H9 (cell line): ENCODE results near the gene C1RL. TPM values are rescaled to one million over a fixed set of nuclear protein-coding genes. Genes with fewer than 3 reads are reported as not detected.

ENCODE experiments used
- DNase-seq: peaks from one replicate; pipeline ENCODE4 v3.0.0-alpha.2; 2017
- H2AFZ ChIP-seq: one replicate; pipeline ENCODE4 v1.6.1; 2013; ENCODE audit warnings: mild to moderate bottlenecking, low read length, control low read depth, moderate library complexity
- H2AK5ac ChIP-seq: 2 replicates; pipeline ENCODE4 v1.6.1; 2013; ENCODE audit warnings: low read length, control low read depth, mixed read lengths; ENCODE audit not compliant: insufficient read length
- H2BK120ac ChIP-seq: one replicate; pipeline ENCODE4 v1.6.1; 2013; ENCODE audit warnings: low read depth, mild to moderate bottlenecking, low read length, control low read depth, inconsistent platforms; ENCODE audit not compliant: poor library complexity, severe bottlenecking
- H2BK12ac ChIP-seq: 2 replicates; pipeline ENCODE4 v1.6.1; 2013; ENCODE audit warnings: low read length, control low read depth, mixed read lengths, low read depth; ENCODE audit not compliant: insufficient read length
- H2BK15ac ChIP-seq: 2 replicates; pipeline ENCODE4 v1.6.1; 2013; ENCODE audit warnings: low read depth, low read length, control low read depth
- H2BK20ac ChIP-seq: one replicate; pipeline ENCODE4 v1.6.1; 2013; ENCODE audit warnings: low read depth, mild to moderate bottlenecking, low read length, control low read depth, inconsistent platforms; ENCODE audit not compliant: poor library complexity, severe bottlenecking
- H2BK5ac ChIP-seq: 2 replicates; pipeline ENCODE4 v1.6.1; 2013; ENCODE audit warnings: low read length, control low read depth, mixed read lengths; ENCODE audit not compliant: insufficient read length
- H3K14ac ChIP-seq: 2 replicates; pipeline ENCODE4 v1.6.1; 2013; ENCODE audit warnings: low read length, control low read depth; ENCODE audit not compliant: insufficient read depth
- H3K18ac ChIP-seq: 2 replicates; pipeline ENCODE4 v1.6.1; 2013; ENCODE audit warnings: low read depth, mild to moderate bottlenecking, mixed read lengths, low read length, control low read depth; ENCODE audit not compliant: insufficient read length
- H3K23ac ChIP-seq: 2 replicates; pipeline ENCODE4 v1.6.1; 2013; ENCODE audit warnings: low read length, control low read depth, mixed read lengths, low read depth; ENCODE audit not compliant: insufficient read length
- H3K23me2 ChIP-seq: 2 replicates; pipeline ENCODE4 v1.6.1; 2013; ENCODE audit warnings: low read depth, mild to moderate bottlenecking, mixed read lengths, low read length, control low read depth; ENCODE audit not compliant: insufficient read length, poor library complexity, severe bottlenecking
- H3K27ac ChIP-seq: 2 replicates; pipeline ENCODE4 v1.5.1; 2013; ENCODE audit warnings: low read length, control low read depth, mixed read lengths, low read depth; ENCODE audit not compliant: insufficient read length
- H3K27me3 ChIP-seq: 2 replicates; pipeline ENCODE4 v1.6.1; 2013; ENCODE audit warnings: low read length, control low read depth, inconsistent platforms; ENCODE audit not compliant: insufficient read depth
- H3K4ac ChIP-seq: 2 replicates; pipeline ENCODE4 v1.6.1; 2013; ENCODE audit warnings: low read depth, mild to moderate bottlenecking, control low read depth, inconsistent platforms, low read length, moderate library complexity
- H3K4me1 ChIP-seq: 2 replicates; pipeline ENCODE4 v1.6.1; 2013; ENCODE audit warnings: low read length, control low read depth, inconsistent platforms; ENCODE audit not compliant: insufficient read depth
- H3K4me2 ChIP-seq: 2 replicates; pipeline ENCODE4 v1.6.1; 2013; ENCODE audit warnings: low read length, control low read depth, mixed read lengths; ENCODE audit not compliant: insufficient read length, insufficient read depth
- H3K56ac ChIP-seq: 2 replicates; pipeline ENCODE4 v1.6.1; 2013; ENCODE audit warnings: low read depth, mild to moderate bottlenecking, mixed read lengths, low read length, control low read depth; ENCODE audit not compliant: insufficient read length
- H3K79me1 ChIP-seq: 2 replicates; pipeline ENCODE4 v1.6.1; 2013; ENCODE audit warnings: low read depth, mild to moderate bottlenecking, moderate library complexity, low read length, control low read depth, inconsistent platforms; ENCODE audit not compliant: insufficient read depth, poor library complexity, severe bottlenecking
- H3K79me2 ChIP-seq: 2 replicates; pipeline ENCODE4 v1.6.1; 2013; ENCODE audit warnings: low read length, control low read depth, inconsistent platforms; ENCODE audit not compliant: insufficient read depth
- H3K9ac ChIP-seq: 2 replicates; pipeline ENCODE4 v1.6.1; 2013; ENCODE audit warnings: low read length, control low read depth, mixed read lengths; ENCODE audit not compliant: insufficient read length; ENCODE audit errors: extremely low read depth
- H3K9me3 ChIP-seq: one replicate; pipeline ENCODE4 v1.6.1; 2013; ENCODE audit warnings: low read depth, low read length, inconsistent platforms; ENCODE audit not compliant: control insufficient read depth
- H3T11ph ChIP-seq: one replicate; pipeline ENCODE4 v1.6.1; 2013; ENCODE audit warnings: mild to moderate bottlenecking, low read length, control low read depth, inconsistent platforms
- H4K20me1 ChIP-seq: one replicate; pipeline ENCODE4 v1.6.1; 2013; ENCODE audit not compliant: control insufficient read depth, insufficient read length, insufficient read depth
- H4K5ac ChIP-seq: 2 replicates; pipeline ENCODE4 v1.6.1; 2013; ENCODE audit warnings: low read depth, mild to moderate bottlenecking, mixed read lengths, low read length, control low read depth; ENCODE audit not compliant: insufficient read length
- H4K8ac ChIP-seq: replicated peaks from 2 replicates; pipeline ENCODE4 v1.6.1; 2013; ENCODE audit warnings: low read length, control low read depth, mixed read lengths, low read depth; ENCODE audit not compliant: insufficient read length
- H4K91ac ChIP-seq: 2 replicates; pipeline ENCODE4 v1.6.1; 2013; ENCODE audit warnings: low read depth, mild to moderate bottlenecking, moderate library complexity, mixed read lengths, low read length, control low read depth; ENCODE audit not compliant: insufficient read length
- H3K27ac Mint-ChIP-seq, 3 experiments: 2 replicates in 2 of 3; 3 replicates in 1 of 3; pipeline ENCODE4 v1.8.0; 2020 to 2021; ENCODE audit warnings: mixed read lengths in 3 of 3, mild to moderate bottlenecking in 1 of 3, moderate library complexity in 1 of 3
- H3K27me3 Mint-ChIP-seq: 2 replicates; pipeline ENCODE4 v1.8.0; 2021; ENCODE audit warnings: low read depth, mild to moderate bottlenecking, moderate library complexity, mixed read lengths
- H3K36me3 Mint-ChIP-seq, 3 experiments: 2 replicates in 2 of 3; 3 replicates in 1 of 3; pipeline ENCODE4 v1.8.0; 2020 to 2021; ENCODE audit warnings: low read depth in 3 of 3, mixed read lengths in 3 of 3; ENCODE audit not compliant: insufficient read depth in 1 of 3
- H3K4me1 Mint-ChIP-seq, 2 experiments: 2 replicates each; pipeline ENCODE4 v1.8.0; 2020; ENCODE audit warnings: mixed read lengths in 2 of 2
- H3K4me3 Mint-ChIP-seq, 2 experiments: 2 replicates in 1 of 2; 3 replicates in 1 of 2; pipeline ENCODE4 v1.8.0; 2020 to 2021; ENCODE audit warnings: mild to moderate bottlenecking in 2 of 2, mixed read lengths in 2 of 2, moderate library complexity in 1 of 2
- H3K9me3 Mint-ChIP-seq, 2 experiments: 2 replicates in 1 of 2; 3 replicates in 1 of 2; pipeline ENCODE4 v1.8.0; 2020; ENCODE audit warnings: mild to moderate bottlenecking in 2 of 2, mixed read lengths in 2 of 2, moderate library complexity in 1 of 2
- CTCF ChIP-seq: fragments of 200-600 bp; sonication (generic); conservative IDR thresholded peaks from 3 replicates; pipeline ENCODE4 v1.8.0; 2021; ENCODE audit warnings: antibody characterized with exemption, mild to moderate bottlenecking
- WGBS: extraction: QIAGEN DNeasy Blood & Tissue Kit; methylation state at CpG from one replicate; pipeline ENCODE4 v1.1.7; 2013; ENCODE audit warnings: missing lambda C conversion rate, low lambda C conversion rate, mixed read lengths; ENCODE audit not compliant: insufficient read length; ENCODE audit errors: extremely low coverage; 5-methylcytosine and 5-hydroxymethylcytosine counted together
- total RNA-seq: library from RNA; stranded (reverse); gene quantifications from 2 replicates; pipeline ENCODE4 v1.2.1, GENCODE V29; 2021

Gene C1RL
- total RNA-seq, 1 experiment from 2014 or later: 15.1 TPM

GRCh38 chr12:7075518-7075917, 33.5 kb downstream of the C1RL start:
- no peak overlapping the region for H3K4me2 ChIP-seq
- no peak overlapping the region for H3K4ac ChIP-seq
- Mint-ChIP-seq H3K4me1 (0 out of 4 replicates have a peak, but pooled peaks cover 0 to 2% of the 10 kb centered on the region in 2 experiments), H3K36me3 (no peaks in the 10 kb centered on the region), H3K27ac (no peak overlapping the region), H3K9me3 (no peaks in the 10 kb centered on the region), H3K27me3 (peaks cover 9% of the 10 kb centered on the region), H3K4me3 (no peak overlapping the region)
- no peak for DNase-seq
- H3K23ac ChIP-seq: no peak overlapping the region
- H3K9ac ChIP-seq: no peak overlapping the region
- no peaks in the 10 kb centered on the region for H4K20me1 ChIP-seq
- H3K4me1 ChIP-seq: no peaks in the 10 kb centered on the region
- no peak overlapping the region for H2BK120ac ChIP-seq
- H3K9me3 ChIP-seq: no peaks in the 10 kb centered on the region
- no peaks in the 10 kb centered on the region for H3K79me1 ChIP-seq
- no peak overlapping the region for H3K27ac ChIP-seq
- H3K14ac ChIP-seq: no peak overlapping the region
- no peak overlapping the region for H3K56ac ChIP-seq
- H3K18ac ChIP-seq: no peak overlapping the region
- H2AK5ac ChIP-seq: no peak overlapping the region
- no peak overlapping the region for H4K91ac ChIP-seq
- H3T11ph ChIP-seq: no peak overlapping the region
- no peaks in the 10 kb centered on the region for H3K23me2 ChIP-seq
- no peak overlapping the region for H4K5ac ChIP-seq
- no peak overlapping the region for H2BK20ac ChIP-seq
- H3K79me2 ChIP-seq: no peaks in the 10 kb centered on the region
- H4K8ac ChIP-seq: no peak overlapping the region
- H3K27me3 ChIP-seq: no peaks in the 10 kb centered on the region
- H2BK15ac ChIP-seq: no peak overlapping the region
- no peak for TF ChIP-seq CTCF
- H2BK12ac ChIP-seq: no peak overlapping the region
- no peak overlapping the region for H2BK5ac ChIP-seq
- no peak overlapping the region for H2AFZ ChIP-seq
- WGBS: no CpG with 5 or more reads among the region's 3 CpGs
